Measurements from ENCODE around the gene DSCAML1.

DSCAML1 gene

DNA sequence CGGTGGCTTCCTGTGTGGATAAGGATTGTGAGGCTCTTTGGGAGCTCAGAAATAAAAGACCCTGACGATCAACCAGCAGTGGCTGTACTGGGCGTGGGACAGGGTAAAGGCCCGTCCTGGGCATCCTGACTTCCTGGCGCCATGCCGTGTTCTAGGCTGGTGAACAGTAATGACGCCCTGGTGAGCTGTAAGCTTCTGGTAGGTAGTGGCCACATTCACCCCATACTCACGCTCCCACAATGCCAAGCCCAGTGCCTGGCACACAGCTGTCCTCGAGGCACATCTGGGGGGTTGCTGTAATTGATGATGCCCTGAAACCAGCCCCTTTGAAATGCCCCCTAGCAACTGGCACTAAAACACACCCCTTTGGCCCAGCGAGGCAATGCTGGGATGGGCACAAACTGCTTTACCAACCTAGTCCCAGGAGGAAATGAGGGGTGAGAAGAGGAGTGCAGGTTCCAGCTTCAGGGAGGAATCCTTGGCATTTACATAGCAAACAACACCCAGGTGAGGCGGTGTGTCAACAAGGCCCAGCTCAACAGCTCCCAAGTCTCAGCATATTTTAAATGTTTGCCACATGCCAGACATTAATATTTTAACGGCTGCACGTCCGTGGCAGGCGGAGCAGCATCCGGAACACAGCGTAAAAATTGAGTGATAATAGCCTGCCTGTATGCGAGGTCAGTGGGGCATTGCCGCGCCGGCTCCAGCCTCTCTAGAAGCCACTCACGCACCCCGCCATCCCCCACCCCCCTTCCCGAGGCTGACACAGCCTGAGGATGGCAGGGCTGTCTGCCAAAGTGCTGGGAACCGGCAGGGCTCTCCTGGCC, 79.3 kb downstream of the DSCAML1 start:
- peak; percentile 70 for DNase-seq

DNA sequence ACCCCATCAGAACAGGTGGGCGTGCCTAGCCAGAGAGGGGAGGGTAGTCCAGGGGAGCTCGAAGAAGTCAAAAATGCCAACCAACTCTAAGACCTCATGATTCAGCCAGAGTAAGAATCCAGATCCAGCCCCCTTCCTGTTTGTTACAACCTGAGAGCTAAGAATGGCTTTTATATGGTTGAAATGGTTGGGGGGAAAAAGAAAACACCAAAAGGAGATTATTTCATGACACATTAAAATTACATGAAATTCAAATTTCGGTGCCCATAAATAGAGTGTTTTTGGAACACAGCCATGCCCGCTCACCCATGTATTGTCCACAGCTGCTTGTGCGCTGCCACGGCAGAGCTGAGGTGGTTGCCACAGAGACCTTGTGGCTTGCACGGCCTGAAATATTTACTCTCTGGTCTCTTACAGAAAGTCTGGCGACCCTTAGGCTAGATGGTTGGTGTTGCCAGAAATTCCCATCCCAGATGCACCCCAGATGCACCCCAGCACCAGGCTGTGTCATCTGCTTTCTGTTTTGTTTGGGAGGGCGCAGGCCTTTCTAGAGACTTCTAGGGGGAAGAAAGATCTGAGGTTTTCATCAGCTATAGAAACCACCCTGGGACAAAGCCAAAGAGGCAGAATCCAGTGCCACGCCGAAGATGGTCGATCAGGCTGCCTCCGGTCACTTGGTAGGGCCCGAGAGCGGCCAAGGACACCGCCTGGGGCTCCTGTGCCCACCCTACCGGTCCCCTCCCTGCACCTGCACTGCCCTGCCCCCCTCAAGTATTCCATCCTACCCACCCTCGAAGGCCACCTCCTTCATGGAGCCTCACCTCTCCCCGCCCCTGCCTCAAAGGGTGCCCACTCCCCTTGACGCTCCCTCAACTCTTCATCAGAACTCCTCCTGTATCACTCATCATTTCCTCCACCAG, 80.2 kb downstream of the DSCAML1 start:
- no peak for DNase-seq

DNA sequence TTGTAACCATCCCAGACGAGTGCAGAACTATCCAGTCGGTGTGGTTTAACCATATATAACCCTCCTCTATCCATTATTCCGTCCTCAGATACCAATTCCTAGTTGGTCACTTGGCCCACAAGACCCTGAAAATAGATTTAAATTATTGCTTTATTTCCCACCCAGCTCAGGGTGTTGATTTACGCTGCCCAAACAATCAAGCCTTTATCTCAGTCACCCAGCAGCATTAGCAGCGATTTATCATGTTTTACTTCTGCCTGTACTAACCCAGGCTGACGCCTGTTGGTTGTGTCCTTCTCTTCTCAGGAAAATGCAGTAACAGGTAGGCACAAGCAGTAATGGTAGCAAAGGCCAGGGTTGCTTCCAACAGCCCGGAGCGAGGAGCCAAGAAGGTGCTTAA, 81.2 kb downstream of the DSCAML1 start:
- DNase-seq = no peak

DNA sequence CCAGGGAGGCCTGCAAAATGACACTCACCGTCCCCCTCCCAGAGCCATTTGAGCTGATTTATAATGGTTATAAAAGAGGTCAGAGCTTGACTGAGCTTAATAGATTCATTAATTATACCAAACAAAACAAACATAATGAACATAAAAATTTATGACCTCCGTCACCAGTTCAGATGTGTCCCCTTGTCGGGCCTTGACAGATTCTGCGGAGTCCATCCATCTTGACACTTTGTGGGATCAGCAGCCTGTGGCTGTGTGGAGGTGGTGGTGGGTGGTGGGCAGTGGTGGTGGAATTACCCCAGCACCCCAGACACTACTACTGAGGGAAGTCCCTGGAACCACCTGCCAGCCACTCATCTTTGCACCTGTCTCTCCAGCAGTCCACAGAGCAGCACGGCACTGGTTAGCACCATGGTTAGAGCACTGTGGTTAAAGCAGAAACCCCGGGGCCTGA, 83.5 kb downstream of the DSCAML1 start:
- DNase-seq = no peak

DNA sequence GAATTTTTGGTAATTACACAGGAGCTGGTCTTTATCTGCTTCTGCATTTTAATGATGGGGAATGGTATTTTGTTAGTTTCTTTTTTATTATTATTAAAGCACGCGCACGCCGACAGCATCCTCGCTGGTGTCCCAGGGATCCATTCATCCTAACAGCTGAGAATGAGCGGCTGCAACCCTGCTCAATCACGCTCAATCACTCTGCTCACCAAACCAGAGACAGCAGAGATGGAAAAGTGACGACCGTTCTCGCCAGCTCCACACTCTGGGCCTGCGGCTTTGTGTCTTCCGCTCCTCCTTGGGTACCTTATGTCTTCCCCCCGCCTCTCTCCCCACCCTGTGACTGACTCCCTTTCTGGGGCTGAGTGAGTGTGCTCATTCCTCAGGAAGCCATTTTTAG, 84.5 kb downstream of the DSCAML1 start:
- DNase-seq = no peak

DNA sequence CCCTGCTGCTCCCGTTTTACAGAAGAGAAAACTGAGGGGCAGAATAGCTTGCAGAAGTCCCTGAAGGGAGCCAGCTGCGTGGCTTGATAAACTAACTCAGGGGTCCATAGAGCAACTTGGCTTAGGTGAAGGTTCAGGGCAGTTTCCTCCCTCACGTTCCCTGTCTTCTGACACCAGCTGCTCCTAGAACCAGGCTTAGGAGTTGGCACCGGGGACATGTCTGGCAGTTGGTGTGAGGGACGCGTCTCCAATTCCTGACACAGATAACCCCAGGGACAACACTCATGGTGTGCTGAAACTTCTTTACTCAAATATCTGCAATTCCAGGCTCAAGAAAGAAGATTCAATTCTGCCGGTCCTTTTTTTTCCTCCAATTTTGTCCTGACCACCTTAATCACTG, 85.7 kb downstream of the DSCAML1 start:
- DNase-seq = no peak

DNA sequence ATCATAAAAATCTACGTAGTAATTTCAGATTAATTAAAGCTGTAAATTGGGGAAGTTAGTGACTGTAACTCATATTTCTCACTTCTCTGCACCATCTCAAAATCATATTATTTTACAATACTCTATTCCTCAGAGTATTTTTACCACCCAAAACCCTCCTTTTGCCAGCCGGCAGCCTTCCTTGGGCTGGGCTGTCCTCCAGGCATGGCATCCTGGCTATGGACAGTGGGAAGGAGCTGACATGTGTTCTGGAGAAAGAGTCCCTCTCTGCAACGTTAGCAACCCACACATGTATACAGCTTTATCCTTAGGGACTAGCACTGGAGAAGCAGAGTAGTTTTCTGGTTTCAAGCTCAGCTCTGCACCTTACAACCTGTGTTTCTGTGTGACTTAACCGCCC, 86.8 kb downstream of the DSCAML1 start:
- DNase-seq = no peak

DNA sequence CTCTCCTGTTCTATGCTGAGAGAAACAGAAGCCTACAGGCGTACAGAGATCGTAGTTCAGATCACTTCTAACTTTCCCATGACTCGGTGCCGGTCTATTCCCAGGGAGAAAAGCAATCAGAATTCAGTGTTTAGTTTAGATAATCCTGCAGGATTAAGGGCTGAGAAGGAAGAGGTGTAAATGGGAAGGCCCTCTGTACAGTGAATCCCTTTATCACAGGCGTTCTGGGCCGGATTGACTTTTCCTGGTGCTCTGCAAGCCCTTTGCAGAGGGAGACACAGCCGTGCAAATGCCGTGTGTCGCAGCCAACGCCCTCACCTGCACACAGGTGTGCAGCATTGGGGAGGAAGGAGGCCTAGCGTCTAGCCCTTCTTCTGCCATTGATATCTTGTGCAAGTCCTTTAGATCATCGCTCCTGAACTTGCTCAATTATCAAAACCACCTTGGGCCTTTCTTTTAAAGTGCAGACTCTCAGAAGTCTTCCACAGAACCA, 90.6 kb downstream of the DSCAML1 start:
- no peak for DNase-seq

DNA sequence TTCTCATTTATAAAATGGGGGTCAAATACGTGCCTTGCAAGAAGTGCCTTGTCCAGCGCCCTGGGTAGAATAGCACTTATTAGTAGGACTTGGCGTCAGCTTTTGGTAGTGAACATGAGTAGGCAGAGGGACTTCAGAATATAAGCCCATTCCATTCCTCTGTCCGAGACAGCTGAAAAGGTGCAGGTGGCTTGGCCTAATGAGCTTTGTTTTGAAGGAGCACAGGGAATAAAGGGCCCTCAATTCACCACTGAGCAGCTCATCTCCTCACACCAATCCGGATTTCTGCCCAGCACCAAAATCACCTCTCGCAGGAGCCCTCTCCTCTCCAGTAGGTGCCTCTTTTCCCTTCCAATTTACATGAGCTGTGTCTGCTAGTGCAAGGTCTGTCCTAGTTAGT, 91.2 kb downstream of the DSCAML1 start:
- no peak for DNase-seq

DNA sequence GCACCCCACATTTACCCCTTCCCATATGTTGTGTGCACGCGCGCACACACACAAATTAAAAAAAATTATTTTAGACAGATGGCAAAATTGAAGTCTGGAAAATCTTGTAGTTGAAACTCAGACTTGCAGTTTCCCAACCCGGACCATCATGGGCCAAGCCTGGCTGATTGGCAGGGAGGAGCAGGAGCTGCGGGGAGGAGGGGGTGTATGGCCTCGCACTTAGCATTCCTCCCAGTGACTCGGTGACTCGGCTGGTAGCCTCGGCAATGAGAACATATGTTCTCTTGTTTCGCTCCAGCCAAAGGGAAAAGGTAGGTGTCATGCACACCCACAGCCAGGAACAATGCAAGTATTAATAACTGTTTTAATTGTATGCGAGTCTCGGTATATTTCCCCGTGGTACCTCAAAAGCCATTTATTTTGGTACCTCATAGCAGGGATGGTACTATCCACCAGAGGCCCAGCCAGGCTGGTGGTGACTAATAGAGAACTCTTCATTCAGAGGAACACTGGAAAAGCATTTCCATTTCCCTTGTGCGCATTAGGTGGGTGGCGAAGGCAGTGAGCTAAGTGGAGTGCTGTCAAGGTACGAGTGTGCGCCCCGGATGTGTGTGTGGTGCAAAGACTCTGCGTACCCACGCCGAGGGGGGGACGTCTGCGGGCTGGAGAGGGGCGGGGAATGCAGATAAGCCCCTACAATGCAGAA, 92.5 kb downstream of the DSCAML1 start:
- DNase-seq = no peak

DNA sequence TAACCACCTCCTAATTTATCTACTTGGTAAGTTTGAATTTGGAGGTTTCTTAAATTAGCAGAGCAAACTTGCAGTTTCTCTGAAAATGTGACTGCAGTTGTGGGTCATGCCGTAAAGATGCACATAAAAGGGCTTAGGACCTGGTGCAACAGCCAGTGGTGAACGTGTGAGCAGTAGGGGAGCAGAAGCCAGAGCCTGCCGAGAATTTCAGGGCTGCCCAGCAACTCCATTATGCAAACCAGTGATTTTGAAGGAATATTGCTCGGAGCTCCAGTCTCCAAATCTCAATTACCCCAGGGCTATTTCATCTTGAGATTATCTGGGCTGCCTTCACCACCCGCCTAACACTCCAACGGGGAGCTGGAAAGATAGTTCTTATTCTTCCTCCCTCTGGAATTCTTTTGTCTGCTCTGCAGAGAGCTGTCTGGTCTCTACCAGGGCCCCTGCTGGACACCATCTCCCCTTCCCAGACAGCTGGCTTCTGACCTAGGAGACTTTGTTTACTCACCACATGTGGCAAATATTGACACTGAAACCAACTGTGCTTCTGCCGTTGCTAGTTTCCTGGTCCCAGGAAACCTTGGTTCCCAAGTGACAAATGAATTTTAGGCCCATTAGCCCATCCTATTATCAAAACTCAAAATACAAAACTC, 93.9 kb downstream of the DSCAML1 start:
- DNase-seq = no peak

DNA sequence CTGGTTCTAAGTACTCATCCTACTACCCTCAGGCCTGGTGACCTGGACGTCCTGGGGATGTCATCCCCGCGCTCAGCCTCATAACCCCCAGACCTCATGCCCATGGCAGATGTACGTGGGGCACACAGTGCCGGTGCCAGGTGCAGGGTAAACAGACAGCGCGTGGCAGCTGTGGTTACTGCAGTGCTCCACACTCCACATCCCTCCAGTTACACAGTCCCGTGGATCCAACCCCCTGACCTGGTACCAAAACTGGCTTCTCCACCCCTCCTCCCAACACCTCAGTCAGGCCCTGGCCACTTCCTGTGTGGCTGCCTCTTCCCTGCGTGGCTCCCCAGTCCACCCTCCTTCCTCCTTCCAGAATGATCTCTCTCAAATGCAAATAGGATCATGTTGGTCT, 95.2 kb downstream of the DSCAML1 start:
- no peak for DNase-seq

DNA sequence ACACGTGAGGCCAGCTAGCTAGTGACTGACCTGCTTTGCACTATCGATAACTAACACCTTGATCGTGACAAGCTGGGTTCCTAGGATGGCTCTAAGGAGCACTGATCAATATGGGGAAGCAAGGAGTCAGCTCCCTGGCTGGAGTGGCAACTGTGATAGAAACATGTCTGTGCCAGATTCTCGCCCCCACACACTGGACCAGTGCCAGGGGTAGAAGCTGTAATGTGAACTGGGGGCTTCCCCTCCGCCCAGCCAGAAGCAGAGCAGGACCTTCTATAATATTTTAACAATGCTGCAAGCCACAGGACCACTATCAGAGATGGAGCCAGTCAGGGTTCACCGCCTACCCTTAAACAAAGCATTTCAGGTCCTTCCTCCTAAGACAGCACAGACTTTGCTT, 96.5 kb downstream of the DSCAML1 start:
- DNase-seq = no peak

DNA sequence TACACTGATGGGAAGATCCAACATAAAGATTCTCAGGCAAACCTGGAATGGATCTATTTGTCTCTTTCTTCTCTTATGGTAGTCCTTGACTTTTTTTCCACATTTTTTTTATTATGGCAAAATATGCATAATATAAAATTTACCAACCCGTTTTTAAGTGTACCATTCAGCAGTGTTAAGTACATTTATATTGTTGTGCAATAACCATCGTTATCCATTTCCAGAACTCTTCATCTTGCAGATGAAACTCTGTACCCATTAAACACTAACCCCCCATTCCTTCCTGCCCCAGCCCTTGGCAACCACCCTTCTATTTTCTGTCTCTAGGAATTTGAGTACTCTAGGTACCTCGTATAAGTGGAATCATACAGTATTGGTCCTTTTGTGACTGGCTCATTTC, 99.7 kb downstream of the DSCAML1 start:
- DNase-seq = no peak

DNA sequence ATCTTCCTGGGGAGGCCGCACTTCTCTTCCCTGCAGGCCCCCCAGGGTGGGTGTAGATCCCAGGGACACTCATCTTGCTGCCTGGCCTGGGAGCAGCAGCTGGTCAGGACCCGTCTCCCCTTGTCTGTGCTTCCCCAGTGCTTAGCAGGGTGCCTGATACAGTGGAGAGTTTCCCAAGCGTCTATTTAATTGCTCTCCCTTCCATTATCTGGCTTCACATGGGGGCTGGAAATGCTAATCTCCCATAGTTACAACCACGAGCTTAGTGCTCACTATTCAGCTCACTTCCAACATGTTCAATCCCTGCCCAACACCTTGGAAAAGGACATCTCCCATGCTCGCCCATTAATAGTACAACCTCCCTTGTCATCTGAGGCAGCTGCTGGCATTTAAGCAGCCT, 100.5 kb downstream of the DSCAML1 start:
- no peak for DNase-seq

DNA sequence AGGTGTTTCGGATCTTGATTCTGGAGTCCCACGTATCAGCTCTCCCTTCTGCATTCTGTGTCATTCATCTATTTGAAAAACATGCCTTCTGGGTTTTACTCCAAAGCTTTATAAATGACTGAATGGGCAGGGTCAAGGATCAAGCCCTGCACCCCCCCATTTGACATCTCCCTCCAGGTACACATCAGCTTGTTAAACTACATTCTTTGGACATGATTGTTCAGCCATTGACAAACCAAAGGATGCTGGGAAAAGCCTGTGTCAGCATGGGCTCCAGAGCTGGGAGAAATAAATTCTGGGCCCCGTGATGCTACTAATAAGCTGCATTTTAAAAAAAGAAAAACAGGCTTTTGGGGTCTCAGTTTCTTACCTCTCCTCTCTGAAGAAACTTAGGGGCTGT, 103.7 kb downstream of the DSCAML1 start:
- no peak for DNase-seq

DNA sequence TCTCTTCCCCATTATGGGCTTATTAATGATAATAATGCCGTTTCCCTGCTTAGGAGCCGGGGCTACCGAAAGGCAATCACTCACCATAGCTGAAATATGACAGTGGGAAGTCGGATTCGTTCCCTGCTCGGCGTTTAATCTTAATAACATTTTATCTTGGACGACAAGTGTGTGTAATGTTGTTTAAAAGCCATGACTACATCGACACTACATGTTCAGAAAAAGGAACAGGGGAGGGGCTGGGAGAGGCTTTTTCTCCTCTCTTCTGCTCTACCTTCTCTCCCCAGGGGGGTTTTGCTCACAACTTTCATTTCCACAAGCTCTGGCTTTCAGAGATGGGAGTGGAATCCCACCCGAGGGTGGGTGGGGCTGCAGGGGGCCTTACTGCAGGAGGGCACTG, 105.5 kb downstream of the DSCAML1 start:
- DNase-seq = no peak

DNA sequence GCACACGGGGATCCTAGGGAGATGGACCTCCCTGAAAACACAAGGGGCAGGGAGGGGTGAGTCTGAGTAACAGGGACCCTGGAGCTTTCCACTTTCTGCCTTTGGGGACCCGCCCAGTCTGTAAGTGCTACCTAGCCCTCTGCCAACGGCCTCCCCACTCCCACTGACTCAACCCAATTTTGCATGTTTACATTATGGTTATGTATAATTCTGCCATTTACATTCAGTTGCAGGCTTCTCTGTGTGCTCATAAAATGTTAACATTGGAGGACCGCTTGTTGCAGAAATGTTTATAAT, 105.8 kb downstream of the DSCAML1 start:
- no peak for DNase-seq

DNA sequence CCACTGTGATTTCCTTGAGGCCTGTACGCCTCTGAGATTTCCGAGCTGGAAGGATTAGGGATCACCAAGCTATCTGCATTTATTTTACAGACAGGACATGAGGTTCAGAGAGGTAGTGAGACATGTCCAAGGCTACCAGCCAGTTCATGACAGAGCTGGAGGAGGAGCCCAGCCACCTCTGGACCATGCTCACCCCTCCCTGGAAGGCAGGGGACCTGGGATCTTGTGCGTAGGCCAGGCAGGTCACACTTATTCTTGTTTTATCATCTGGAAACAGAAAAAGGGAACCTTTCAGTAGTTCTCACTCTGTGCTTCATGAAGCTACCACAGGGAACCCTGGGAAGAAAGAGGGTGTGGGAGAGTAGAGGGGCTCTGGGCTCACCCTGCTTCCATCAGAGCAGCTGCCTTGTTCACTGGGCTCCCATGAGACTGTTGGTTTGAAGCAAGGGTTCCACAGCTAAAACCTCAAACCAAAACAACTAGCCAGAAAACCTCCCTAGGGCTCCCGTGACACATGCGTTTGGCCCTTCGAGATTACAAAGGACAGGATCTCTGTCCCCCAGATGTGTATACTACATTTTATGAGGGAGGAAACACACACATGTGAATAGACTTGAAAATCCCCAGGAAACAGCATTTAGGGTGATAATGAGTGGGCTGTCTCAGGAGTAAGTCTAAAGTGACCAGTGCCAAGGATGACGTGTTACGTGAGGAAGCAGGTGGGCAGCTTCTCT, 106.4 kb downstream of the DSCAML1 start:
- DNase-seq = no peak

DNA sequence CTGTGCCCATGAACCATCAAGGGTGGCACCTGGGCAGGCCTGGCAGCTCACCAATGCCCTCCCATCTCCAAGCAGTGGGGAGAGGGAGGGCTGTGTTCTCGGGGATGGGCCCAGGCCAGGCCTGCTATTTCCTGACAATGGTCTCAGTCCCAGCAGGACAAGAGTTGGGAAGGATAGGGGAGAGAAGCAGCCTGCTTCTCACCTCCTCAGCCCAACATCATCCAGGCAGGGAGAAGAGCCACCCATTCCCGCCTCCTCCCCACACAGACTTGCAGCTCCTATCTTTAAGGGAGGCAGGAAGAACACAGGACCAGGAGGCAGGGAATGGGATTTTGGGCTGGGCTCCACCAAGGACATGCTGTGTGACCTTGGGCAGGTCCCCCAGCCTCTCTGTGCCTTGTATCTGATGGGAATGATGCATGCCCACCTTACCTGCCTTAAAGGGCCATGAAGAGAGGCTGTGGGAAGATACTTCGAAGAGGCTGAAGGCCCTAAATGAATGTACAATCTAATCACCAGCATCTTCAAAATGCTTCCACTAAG, 108.7 kb downstream of the DSCAML1 start:
- DNase-seq = no peak

DNA sequence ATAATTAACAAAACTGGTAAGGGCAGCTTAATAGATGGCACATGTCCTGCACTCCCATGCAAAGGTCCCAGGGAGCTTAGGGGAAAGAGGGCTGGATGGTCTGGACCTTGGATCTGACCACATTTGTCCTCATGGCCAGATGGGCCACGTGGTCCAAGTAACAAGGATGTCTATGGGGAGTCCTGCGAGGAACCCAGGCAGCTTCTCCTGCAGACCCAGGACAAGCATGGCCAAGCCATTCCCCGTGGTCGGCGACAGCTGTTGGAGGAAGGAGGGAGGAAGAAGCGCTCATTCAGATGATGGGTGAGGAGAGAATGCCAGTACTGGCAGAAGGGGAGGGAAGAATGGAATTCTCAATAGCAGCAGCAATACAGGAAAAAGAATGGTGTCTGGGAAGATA, 109.2 kb downstream of the DSCAML1 start:
- no peak for DNase-seq

DNA sequence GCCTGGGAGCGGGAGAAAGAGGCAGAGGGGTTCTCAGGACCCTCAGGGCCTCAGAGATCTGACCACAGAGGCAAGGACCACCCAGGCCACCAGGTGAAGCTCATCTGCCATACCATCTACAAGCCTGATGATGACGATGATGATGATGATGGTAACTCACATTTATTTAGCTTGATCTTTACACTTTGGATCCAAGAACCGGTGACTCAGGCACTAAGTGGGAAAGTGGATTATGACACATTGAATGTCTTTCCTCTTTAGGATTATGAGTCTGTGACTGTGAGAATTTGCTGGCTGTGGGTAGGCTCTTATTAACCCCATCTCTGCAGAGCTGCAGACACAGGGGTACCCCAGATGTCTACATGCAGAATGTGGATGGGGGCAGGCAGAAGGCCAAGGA, 110.3 kb downstream of the DSCAML1 start:
- DNase-seq = no peak
